ENCODE measurements around the gene PRRC2B.

PRRC2B gene

GRCh38 chr9:131478421-131478868, 84.6 kb downstream of the PRRC2B start:
- in situ Hi-C loops (cut with HindIII; ENCODE audit: low sequenced_read_pairs): no loop called here
- H3K4me3 ChIP-seq (ENCODE audit: low read depth, low read length): no peak overlapping the region
- peak; percentile 26 for DNase-seq (ENCODE audit: low read depth, low spot score)
- TF ChIP-seq CTCF (IDR thresholded peaks at IDR 0.05; ENCODE audit: low read depth, low read length): peak; percentile 62

GRCh38 chr9:131478911-131479310, 85.0 kb downstream of the PRRC2B start:
- H3K4me3 ChIP-seq (ENCODE audit: low read depth, low read length): no peak overlapping the region
- TF ChIP-seq CTCF (IDR thresholded peaks at IDR 0.05; ENCODE audit: low read depth, low read length): no peak
- no peak for DNase-seq (ENCODE audit: low read depth, low spot score)
- in situ Hi-C loops (cut with HindIII; ENCODE audit: low sequenced_read_pairs): no loop called here

GRCh38 chr9:131480258-131480657, 86.4 kb downstream of the PRRC2B start:
- no peak for DNase-seq (ENCODE audit: low read depth, low spot score)
- no peak overlapping the region for H3K4me3 ChIP-seq (ENCODE audit: low read depth, low read length)
- in situ Hi-C loops (cut with HindIII; ENCODE audit: low sequenced_read_pairs): no loop called here
- no peak for TF ChIP-seq CTCF (IDR thresholded peaks at IDR 0.05; ENCODE audit: low read depth, low read length)

GRCh38 chr9:131481441-131482342, 87.8 kb downstream of the PRRC2B start:
- no peak for DNase-seq (ENCODE audit: low read depth, low spot score)
- no peak for TF ChIP-seq CTCF (IDR thresholded peaks at IDR 0.05; ENCODE audit: low read depth, low read length)
- in situ Hi-C loops (cut with HindIII; ENCODE audit: low sequenced_read_pairs): no loop called here
- no peak overlapping the region for H3K4me3 ChIP-seq (ENCODE audit: low read depth, low read length)

- H3K4me3 ChIP-seq (ENCODE audit: low read depth, low read length): no peak overlapping the region
- in situ Hi-C loops (cut with HindIII; ENCODE audit: low sequenced_read_pairs): no loop called here
- no peak for TF ChIP-seq CTCF (IDR thresholded peaks at IDR 0.05; ENCODE audit: low read depth, low read length)
- no peak for DNase-seq (ENCODE audit: low read depth, low spot score)
Measured at GRCh38 chr9:131482343-131483006, 88.6 kb downstream of the PRRC2B start.

- no peak for TF ChIP-seq CTCF (IDR thresholded peaks at IDR 0.05; ENCODE audit: low read depth, low read length)
- H3K4me3 ChIP-seq (ENCODE audit: low read depth, low read length): no peak overlapping the region
- no peak for DNase-seq (ENCODE audit: low read depth, low spot score)
- in situ Hi-C loops (cut with HindIII; ENCODE audit: low sequenced_read_pairs): no loop called here
Measured at GRCh38 chr9:131483319-131484050, 89.6 kb downstream of the PRRC2B start.

All from astrocyte of the spinal cord (primary cell).